ENCODE results near the gene NFIB.

Gene NFIB

GRCh38 chr9:14098486-14099180 lies 215.3 kb downstream of the NFIB start:
- DNase-seq (ENCODE audit: low read depth): no peak

GRCh38 chr9:14097666-14098415 lies 216.1 kb downstream of the NFIB start:
- DNase-seq (ENCODE audit: low read depth): peak; percentile 23

GRCh38 chr9:14097215-14097614 lies 216.7 kb downstream of the NFIB start:
- DNase-seq (ENCODE audit: low read depth): peak; percentile 81

DNA sequence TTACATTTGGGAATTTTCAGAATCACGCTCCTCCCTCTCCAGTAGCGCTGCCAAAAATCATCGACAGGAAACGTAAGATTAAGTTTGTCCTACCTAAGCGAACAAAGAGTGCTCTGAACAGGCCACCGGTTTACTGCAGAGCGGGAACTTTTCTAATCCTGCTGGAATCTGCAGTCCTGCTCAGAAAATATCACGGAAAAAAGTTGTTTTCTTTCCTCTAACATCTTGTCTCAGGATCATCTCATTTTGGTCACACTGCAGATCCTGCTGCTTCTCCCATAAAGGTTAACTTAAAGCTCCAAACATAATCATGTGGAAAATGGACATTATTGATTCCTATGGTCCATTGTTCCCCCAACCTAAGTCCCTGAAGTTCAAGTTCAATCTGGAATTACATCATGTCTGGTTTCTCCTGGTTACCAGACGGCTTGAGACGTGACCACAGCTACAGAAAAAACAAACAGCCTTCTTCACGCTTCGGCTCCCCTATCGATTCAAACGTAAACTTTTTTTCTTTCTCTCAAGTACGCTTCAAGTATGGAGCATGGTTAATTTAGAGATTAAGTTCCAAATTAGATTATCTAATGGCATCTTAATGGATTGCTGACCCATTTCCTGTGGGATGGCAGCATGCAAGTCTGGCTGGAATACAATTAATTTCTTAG lies 217.6 kb downstream of the NFIB start:
- DNase-seq (ENCODE audit: low read depth): peak; percentile 67

- DNase-seq (ENCODE audit: low read depth): no peak
Observed at GRCh38 chr9:14095277-14095676, 218.7 kb downstream of the NFIB start.

GRCh38 chr9:14094491-14094890 lies 219.4 kb downstream of the NFIB start:
- DNase-seq (ENCODE audit: low read depth): no peak

DNA sequence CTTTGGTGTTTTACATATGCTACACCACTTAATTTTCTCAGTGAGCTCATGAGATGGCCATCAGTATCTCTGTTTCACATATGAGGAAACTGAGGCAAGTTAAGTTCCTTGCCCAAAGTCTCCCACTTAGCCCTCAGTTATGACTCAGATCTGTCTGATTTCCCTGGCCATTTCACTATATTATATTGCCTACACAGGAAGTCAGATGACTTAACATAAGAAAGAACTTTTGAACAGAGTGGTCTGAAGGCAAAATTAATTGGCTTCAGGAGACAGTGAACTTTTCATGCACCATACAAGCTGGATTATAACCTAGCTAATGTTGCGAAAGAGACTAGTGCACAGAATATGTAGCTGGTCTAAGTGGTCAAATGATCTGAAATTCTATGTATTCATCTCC lies 221.6 kb downstream of the NFIB start:
- DNase-seq (ENCODE audit: low read depth): peak; percentile 58

- peak; percentile 17 for DNase-seq (ENCODE audit: low read depth)
Observed at GRCh38 chr9:14089051-14089803, 224.7 kb downstream of the NFIB start.

DNA sequence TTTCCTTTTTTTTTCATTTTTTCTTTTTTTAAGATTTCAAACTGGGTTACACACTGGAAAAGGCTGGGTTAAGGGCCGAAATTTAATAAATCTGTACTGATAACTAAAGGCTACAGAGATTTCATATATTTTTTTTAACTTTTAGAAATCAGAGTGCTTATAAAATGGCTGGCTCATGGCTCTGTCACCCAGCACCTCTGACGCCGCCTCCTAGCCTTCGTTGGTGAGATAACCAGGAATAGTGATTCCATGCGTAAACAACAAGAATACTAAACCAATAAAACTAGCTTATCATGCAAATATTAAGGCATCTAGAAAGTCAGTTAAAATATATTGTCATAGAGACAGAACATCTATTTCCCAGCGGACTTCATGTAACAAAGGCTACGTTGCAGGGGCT lies 226.4 kb downstream of the NFIB start:
- DNase-seq (ENCODE audit: low read depth): no peak

DNA sequence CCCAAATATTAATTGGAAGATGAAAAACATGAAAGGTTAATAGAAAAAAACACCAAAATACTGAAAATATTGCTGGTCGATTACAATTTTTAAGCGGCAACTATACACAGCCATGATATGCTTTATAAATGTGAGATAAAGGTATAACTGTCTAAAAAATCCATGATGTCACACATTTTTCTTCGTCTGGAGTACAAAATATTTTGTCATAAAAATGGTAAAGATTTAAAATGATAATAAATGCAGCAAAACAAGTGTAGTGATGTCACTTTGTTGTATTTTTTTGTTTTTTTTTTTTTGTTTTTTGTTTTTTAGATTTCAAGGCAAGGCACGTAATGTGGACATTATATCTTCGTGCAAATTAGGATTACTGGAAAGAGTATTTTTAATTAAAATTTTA lies 227.4 kb downstream of the NFIB start:
- DNase-seq (ENCODE audit: low read depth): no peak

DNA sequence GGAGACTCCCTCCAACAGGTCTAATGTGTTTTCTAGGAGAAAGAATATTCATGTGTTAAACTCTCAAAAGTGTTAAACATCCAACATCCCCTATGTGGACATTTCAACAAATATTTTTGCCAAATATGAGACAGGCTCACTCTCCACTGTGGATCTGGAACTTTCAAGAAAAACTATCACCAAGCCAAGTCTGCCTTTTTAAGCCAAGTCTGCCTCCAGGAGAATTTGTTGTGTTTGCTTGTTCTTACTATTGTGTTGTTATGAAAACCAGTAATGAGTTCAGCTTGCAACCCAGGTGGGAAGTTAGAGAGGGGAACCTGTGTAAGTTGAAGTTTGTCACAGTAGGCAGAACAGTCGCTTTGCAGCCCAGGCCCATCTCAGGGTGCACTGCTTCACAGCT lies 228.1 kb downstream of the NFIB start:
- DNase-seq (ENCODE audit: low read depth): no peak

DNA sequence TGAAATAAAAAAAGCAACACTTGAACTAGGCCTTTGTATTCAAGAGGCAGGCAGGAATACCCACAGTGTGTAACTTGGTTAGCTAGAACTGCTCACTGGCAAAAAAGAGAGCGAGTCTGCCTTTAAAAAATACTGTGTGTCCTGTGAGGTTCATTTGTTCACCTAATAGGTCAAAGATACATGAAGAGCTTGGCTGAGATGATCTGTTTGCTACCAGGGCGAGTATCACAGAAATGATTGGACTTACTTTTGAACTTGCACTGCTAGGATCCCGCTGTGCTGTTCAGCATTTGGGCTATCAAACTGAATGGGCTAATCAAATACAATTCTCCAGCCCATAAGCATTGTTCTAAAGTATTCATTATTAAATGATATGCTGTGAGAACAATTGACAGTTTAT lies 229.1 kb downstream of the NFIB start:
- DNase-seq (ENCODE audit: low read depth): no peak

- DNase-seq (ENCODE audit: low read depth): no peak
Observed at GRCh38 chr9:14083366-14083765, 230.6 kb downstream of the NFIB start.

- DNase-seq (ENCODE audit: low read depth): no peak
Observed at GRCh38 chr9:14082732-14083131, 231.2 kb downstream of the NFIB start.

- DNase-seq (ENCODE audit: low read depth): no peak
Observed at GRCh38 chr9:14081745-14082144, 232.2 kb downstream of the NFIB start.

GRCh38 chr9:14080959-14081542 lies 232.9 kb downstream of the NFIB start:
- DNase-seq (ENCODE audit: low read depth): peak; percentile 81

GRCh38 chr9:14079440-14079839 lies 234.5 kb downstream of the NFIB start:
- no peak for DNase-seq (ENCODE audit: low read depth)

- no peak for DNase-seq (ENCODE audit: low read depth)
Observed at GRCh38 chr9:14077672-14078071, 236.3 kb downstream of the NFIB start.

- no peak for DNase-seq (ENCODE audit: low read depth)
Observed at GRCh38 chr9:14075218-14075617, 238.7 kb downstream of the NFIB start.

GRCh38 chr9:14072850-14073249 lies 241.1 kb downstream of the NFIB start:
- no peak for DNase-seq (ENCODE audit: low read depth)

DNA sequence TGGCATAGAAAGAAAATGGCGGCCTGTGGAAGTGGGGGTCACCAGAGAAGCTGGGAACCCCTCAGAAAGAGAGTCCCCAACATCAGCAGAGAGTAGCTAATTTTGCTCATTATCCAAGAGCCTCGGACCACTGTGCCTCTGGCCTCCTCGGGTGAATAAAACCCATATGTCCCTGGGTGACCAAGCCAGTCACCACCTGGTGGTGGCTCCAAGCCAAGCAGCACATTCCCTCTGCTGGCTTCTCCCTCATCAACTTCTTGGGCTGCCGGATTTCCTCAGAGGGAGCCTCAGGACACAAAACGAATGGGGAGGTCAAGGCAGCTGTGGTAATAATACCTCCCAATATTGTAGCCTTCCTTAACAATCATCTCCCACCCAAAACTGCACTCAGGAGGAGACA lies 242.5 kb downstream of the NFIB start:
- DNase-seq (ENCODE audit: low read depth): no peak

DNA sequence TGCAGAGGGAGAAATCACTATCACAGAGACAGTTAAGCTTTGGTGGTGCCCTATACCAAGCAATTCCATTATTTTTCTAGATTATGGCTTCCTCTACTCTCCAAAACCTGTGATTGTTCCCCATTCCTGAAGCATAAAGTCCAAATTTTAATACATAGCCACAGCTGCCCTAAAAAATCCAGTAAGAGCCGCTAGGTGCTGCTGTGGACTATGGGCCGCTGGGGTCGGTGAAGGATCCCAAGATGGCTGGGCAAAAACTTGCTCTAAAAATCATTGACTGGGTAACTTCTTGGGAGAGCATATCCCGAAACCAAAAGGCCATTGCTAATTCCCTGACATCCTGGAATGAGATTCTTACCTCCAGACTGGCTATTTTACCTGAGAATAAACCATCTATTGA lies 245.3 kb downstream of the NFIB start:
- no peak for DNase-seq (ENCODE audit: low read depth)
